Skeletal muscle cell (primary cell): ENCODE results near the gene TRIM9.
"Not testable (repeated sequence)": the region's sequence is repeated elsewhere in the genome, so short reads cannot be mapped to it uniquely, and the experiment has no call there.

Source experiments
- DNase-seq: peaks from one replicate; pipeline ENCODE4 v3.0.0-alpha.2; 2010; ENCODE audit warnings: low read depth
- H3K4me3 ChIP-seq: 2 replicates; pipeline ENCODE4 v1.5.1; 2011; ENCODE audit warnings: low read depth, mild to moderate bottlenecking, control low read depth, low read length, moderate library complexity

Gene TRIM9

DNA sequence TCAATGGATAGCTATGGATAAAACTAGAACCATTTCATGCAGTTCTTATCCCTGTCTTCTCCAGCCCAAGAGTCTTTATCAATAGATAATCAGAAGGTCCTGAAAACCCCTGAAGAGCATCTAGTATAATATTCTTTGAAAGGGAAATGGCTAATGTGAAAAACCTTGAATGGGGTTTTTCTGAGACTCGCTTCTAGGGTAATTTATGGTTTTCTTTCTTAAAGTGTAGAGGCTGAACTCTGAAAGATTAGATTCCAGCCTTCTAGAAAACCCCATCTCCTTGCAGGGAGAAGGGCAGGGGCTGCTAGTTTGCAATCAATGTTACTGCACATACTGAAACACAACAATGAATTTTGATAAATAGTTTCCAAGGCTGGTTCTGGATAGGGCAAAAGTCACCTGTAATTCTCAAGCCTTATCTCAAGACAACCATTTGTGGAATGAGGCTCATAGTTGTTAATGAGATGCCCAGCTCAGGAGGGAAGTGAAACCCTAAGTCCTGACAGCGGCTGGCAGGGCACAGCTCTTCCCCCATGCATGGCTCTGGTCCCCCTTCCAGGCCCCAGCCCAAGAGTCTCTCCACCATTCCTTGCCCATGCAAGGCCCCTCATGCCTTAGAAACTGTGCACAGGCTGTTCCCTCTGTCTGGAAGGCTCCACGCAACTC lies 116.9 kb downstream of the TRIM9 start:
- DNase-seq: no peak

DNA sequence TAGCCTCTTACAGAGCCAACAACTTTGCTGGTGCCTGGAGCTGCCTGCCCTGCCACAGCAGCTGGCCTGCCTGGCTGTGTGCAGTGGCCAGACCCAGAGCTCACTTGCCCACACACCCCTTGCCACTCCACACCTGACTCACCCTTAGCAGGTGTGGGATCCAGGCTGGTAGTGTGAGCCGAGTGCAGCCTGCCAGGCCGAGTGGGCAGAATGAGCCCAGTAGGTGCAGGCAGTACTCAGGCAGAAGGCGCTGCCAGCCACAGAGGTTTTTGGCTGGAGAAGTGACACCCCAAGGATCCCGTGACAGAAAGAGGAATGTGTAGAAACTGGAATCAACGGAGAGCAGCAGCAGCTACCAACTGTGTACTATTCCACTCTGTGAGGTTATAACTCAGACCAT lies 120.8 kb downstream of the TRIM9 start:
- no peak for DNase-seq
- no peak overlapping the region for H3K4me3 ChIP-seq

More for the DNA sequence above, 116.9 kb downstream of the TRIM9 start:
- H3K4me3 ChIP-seq: no peak overlapping the region

DNA sequence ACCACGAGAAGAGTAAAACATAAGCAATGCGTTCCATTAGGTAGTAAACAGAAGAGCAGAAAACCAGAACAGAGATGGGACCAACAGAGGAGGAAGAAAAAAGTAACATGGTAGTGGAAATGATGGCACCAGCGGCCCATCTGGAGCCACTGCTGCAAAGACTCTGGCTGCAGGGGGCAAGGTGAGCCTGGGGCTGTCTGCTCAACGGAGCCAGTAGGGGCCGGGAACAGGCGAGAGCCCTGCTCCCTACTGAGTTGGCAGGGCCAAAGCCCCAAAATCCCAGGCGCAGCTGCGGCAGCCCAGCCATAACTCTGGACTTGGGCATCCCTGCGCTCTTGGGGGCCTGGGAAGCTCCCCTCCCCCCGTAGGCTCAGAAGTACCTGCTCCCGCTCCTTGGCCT lies 122.2 kb downstream of the TRIM9 start:
- DNase-seq: no peak
- H3K4me3 ChIP-seq: no peak overlapping the region

DNA sequence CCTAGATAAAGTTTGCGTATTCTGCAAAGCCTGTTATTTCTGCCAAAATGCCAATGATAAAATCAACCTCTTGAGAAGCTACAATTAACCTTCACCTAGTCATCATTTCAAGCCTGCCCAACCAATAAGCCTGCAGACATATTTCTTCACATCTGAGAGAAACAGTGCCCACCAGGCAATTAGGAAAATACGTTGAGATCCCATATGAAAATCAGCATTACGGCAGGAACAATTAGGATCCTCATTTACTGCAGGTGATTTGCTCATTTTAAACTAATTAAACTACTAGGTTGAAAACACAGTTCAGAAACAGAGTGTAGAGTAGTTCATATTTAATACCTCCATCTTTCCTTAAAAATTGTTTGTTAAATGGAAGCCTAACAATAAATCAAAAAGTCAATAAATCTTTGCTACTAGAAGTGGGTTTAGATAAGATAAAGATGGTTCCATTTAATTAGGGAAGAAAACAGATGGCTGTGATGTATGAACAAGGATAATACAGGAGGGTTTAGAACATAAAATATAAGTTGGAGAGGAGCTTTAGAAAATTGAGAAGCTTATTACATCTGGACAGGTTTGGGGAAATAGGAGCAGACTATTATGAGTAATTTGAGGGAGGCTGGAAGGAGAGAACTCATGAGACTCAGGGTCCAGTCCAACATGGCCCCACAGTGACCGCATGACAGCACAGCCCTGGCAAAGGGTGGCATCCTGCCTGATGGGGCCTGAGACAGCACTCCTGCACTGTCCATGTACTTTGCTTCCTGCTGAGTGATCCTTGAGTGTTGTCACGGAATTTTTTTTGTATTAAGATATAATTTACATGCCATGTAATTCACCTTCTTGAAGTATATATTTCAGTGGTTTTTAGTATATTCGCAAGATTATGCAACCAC lies 123.8 kb downstream of the TRIM9 start:
- H3K4me3 ChIP-seq: no peak overlapping the region
- no peak for DNase-seq

GRCh38 chr14:50967790-50968189 lies 127.1 kb downstream of the TRIM9 start:
- no peak overlapping the region for H3K4me3 ChIP-seq
- DNase-seq: no peak

DNA sequence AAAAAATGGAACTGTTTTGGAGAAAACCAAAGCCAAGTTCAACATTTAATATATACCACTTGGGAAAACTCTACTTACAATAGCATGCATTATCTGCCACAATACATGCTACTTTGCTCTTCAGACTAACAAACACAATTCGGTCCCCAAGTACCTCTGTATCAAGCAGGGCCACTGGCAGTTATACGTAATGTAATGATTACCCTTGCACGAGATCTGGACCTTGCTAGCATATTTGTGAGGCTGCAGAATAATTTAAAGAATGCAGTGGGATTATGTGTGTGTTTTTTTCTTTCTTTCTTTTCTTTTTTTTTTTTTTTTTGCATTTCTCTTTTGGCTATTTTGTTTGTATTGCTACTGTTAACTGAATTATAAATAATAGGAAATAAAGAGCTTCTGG lies 127.8 kb downstream of the TRIM9 start:
- no peak for DNase-seq
- no peak overlapping the region for H3K4me3 ChIP-seq

DNA sequence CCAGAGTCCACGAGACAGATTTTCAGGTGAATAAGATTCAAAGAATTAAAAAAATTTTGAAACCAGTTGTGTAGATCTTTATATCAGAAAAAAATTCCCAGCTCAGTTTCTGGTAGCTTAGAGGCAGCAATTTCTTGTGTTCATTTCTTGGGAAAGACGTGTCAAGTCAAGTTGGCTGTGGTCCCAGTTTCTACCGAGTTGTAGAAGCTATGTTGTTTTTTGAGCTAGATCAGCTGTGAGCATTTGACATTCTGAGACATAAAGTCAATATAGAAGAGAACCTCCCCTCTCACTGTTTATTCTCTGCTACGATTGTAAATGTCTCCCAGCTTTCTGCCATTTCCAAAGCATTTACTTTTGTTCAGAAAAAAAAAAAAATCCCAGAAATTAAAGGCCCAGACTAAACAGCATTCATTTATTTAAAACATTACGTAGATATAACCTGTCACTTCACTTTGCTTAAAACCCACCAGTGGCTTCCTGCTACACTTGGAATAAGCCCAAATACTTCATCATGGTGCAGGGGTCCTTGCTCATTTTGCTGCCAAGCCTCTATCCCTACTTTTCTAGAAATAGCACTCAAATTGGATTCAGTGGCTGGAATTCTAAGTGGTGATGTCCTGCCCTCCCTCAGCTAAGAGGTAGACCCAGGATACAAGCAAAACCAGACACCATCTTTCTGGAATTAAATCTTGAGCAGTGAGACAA lies 130.1 kb downstream of the TRIM9 start:
- peak; percentile 96 for DNase-seq
- H3K4me3 ChIP-seq: no peak overlapping the region

- no peak overlapping the region for H3K4me3 ChIP-seq
- DNase-seq: no peak
These were observed 131.0 kb downstream of the TRIM9 start for GRCh38 chr14:50963919-50964318.

GRCh38 chr14:50961605-50962221 lies 133.2 kb downstream of the TRIM9 start:
- H3K4me3 ChIP-seq: no peak overlapping the region
- peak; percentile 80 for DNase-seq

DNA sequence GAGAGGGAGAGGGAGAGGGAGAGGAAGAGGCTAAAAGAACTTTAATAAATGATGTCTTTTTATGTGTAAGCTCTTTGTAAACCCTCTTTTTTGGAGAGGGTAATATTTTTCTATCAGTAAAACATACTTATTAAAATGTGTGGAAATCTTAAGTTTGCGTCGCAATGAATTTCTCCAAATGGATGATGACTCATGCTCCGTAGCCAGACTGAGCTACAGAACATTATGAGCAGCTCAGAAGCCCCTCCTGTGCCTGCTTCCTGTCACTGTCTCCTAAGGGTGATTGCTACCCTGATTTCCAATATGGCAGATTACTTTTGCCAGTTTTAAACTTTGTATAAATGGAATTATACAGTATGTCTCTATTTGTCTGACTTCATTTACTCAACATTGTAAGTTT lies 137.6 kb downstream of the TRIM9 start:
- H3K4me3 ChIP-seq: no peak overlapping the region
- DNase-seq: no peak

- not testable (repeated sequence) for DNase-seq, H3K4me3 ChIP-seq
These were observed 138.5 kb downstream of the TRIM9 start for GRCh38 chr14:50956421-50956820.

DNA sequence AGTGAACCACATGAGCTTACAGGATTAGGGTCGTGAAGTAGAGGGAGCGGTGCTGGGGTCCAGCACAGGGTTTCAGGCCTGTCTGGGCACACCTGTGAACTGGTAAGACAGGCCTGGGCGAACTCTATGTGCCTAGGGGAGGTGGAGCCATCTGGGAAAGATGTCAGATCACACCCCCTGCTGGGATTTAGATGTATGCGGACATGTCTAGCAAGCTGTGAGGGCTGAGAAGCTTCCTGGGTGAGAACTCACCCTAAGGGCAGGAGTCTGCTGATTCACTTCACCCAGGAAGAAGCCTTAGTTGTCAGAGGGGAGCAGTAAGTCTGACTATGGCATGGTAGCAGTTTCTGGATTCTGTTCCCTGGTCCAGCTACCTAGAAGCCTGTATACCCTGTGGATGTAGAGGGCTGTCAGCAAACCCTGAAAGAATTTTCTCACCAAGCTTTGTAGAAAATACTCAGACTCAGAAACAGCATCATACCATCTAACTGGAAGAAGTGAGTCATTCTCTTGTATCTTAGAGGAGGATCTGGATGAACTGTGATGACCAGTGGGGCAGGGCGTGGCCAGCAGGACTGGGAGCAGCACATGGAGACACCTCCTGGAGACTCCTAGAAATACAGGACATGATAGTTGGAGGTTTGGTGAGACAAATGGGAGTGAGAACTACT lies 139.4 kb downstream of the TRIM9 start:
- peak; percentile 89 for DNase-seq
- no peak overlapping the region for H3K4me3 ChIP-seq

DNA sequence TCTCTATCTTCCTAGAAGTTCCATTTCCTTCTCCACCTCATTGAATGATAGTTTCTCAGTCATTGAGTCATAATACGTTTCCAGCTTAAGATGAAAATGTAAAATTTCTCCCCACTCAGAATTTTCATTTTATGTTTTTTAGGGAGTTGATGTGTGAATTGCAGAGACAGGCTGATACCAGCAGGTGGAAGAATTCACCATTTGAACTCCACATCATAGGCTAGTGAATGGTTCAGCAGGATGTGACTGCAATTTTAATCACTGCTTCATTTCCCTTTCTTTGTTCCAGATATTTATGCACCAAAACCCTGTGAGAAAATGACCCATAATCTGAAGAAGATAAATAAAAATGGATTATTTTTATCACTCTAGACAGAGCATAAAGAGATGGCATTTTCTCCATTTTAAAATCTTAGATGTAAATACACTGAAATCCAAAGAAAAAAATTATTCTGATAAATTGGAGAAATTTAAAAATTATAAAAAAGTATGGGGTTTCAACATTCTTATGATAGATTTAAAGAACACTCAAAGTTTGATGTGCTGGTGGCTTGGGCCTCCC lies 140.0 kb downstream of the TRIM9 start:
- no peak for DNase-seq
- no peak overlapping the region for H3K4me3 ChIP-seq

GRCh38 chr14:50953502-50953901 lies 141.4 kb downstream of the TRIM9 start:
- no peak for DNase-seq
- no peak overlapping the region for H3K4me3 ChIP-seq

- H3K4me3 ChIP-seq: no peak overlapping the region
- DNase-seq: no peak
These were observed 143.9 kb downstream of the TRIM9 start for GRCh38 chr14:50951032-50951431.

DNA sequence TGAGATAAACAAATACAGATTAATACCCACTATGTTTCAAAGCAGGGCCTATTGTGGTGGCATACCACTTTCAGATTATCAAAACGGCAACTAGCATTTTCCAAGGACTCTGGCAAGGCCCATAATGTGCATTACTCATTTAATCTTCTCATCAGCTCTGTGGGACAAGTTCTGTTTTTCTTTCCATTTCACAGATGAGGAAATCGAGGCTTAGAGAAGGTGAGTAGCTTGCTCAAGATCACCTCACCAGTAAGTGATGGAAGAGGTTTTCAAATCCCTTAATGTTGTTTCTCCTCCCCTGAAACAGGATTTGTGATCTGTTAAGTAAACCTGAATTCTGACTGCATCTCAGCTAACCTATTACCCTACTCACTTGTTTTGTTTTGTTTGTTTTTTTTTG lies 146.7 kb downstream of the TRIM9 start:
- no peak overlapping the region for H3K4me3 ChIP-seq
- DNase-seq: no peak

- H3K4me3 ChIP-seq: no peak overlapping the region
- DNase-seq: no peak
These were observed 147.5 kb downstream of the TRIM9 start for GRCh38 chr14:50947446-50947845.

GRCh38 chr14:50946234-50946935 lies 148.5 kb downstream of the TRIM9 start:
- no peak for DNase-seq

More at GRCh38 chr14:50946234-50946935, 148.5 kb downstream of the TRIM9 start:
- no peak overlapping the region for H3K4me3 ChIP-seq
